H1 (cell line): ENCODE data around the gene PTPN12. TPM values are rescaled to one million over a fixed set of nuclear protein-coding genes. Genes with fewer than 3 reads are reported as not detected.

Experiments
- CTCF ChIA-PET: fragments of 300-600 bp; sonication (Branson Sonifier 250); formaldehyde crosslinking; loops from one replicate; lab custom pipeline; 2021; ENCODE audit not compliant: partially characterized antibody; lab: Charles Lee
- POLR2A ChIA-PET: fragments of 300-600 bp; sonication (Branson Sonifier 250); formaldehyde crosslinking; loops from one replicate; lab custom pipeline; 2021; ENCODE audit warnings: inconsistent platforms; ENCODE audit not compliant: partially characterized antibody; lab: Charles Lee
- DNase-seq, 2 experiments: peaks; one replicate each; pipeline versions ENCODE4 v3.0.0 to v3.0.0-alpha.2; 2010 to 2022; ENCODE audit warnings: low spot score in 2 of 2, low read depth in 1 of 2, mixed read lengths in 1 of 2
- FAIRE-seq: peaks from 2 replicates; lab custom pipeline; 2011; peaks lifted over from hg19 to GRCh38; lab: Jason Lieb, UNC
- H2AFZ ChIP-seq: 2 replicates; pipeline ENCODE4 v1.8.1; 2012; ENCODE audit warnings: low read length, inconsistent platforms
- H2AK5ac ChIP-seq: 2 replicates; pipeline ENCODE4 v1.6.1; 2013; ENCODE audit warnings: low read depth, low read length
- H2BK120ac ChIP-seq: replicated peaks from 2 replicates; pipeline ENCODE3; 2013; ENCODE audit warnings: low read depth, low read length, inconsistent platforms
- H2BK12ac ChIP-seq: 2 replicates; pipeline ENCODE4 v1.6.1; 2013; ENCODE audit warnings: low read depth, low read length
- H2BK15ac ChIP-seq: 2 replicates; pipeline ENCODE4 v1.6.1; 2013; ENCODE audit warnings: low read length
- H2BK20ac ChIP-seq: 2 replicates; pipeline ENCODE4 v1.6.1; 2013; ENCODE audit warnings: low read length
- H2BK5ac ChIP-seq: 2 replicates; pipeline ENCODE4 v1.6.1; 2013; ENCODE audit warnings: low read depth, low read length
- H3K14ac ChIP-seq: 2 replicates; pipeline ENCODE4 v1.6.1; 2013; ENCODE audit warnings: inconsistent platforms; ENCODE audit not compliant: insufficient read length
- H3K18ac ChIP-seq: 2 replicates; pipeline ENCODE4 v1.6.1; 2013; ENCODE audit warnings: low read length; ENCODE audit errors: extremely low read depth
- H3K23ac ChIP-seq: 2 replicates; pipeline ENCODE4 v1.6.1; 2013; ENCODE audit warnings: inconsistent platforms; ENCODE audit not compliant: insufficient read length
- H3K23me2 ChIP-seq: 2 replicates; pipeline ENCODE4 v1.6.1; 2013; ENCODE audit warnings: low read depth, low read length
- H3K27ac ChIP-seq: 2 replicates; pipeline ENCODE4 v1.6.1; 2011; ENCODE audit warnings: low read depth, low read length, inconsistent platforms
- H3K27me3 ChIP-seq, 4 experiments: replicated peaks in 1 of 4; 1 replicate in 1 of 4; 2 replicates in 3 of 4; pipeline versions ENCODE4 v1.6.1 to v1.8.1; 2011 to 2013; ENCODE audit warnings: low read length in 3 of 4, mild to moderate bottlenecking in 3 of 4, inconsistent platforms in 2 of 4, mixed read lengths in 2 of 4, moderate library complexity in 1 of 4; ENCODE audit not compliant: control insufficient read depth in 3 of 4, insufficient read depth in 3 of 4; ENCODE audit errors: extremely low read depth in 1 of 4
- H3K36me3 ChIP-seq, 4 experiments: 2 replicates each; pipeline versions ENCODE4 v1.6.1 to v1.8.1; 2011 to 2013; ENCODE audit warnings: mild to moderate bottlenecking in 4 of 4, low read length in 3 of 4, moderate library complexity in 2 of 4, control low read depth in 1 of 4, inconsistent platforms in 1 of 4; ENCODE audit not compliant: insufficient read depth in 4 of 4, control insufficient read depth in 2 of 4
- H3K4ac ChIP-seq: replicated peaks from 2 replicates; pipeline ENCODE3; 2013; ENCODE audit warnings: low read length, low read depth, mixed read lengths, inconsistent platforms; ENCODE audit not compliant: insufficient read length
- H3K4me1 ChIP-seq, 4 experiments: replicated peaks in 1 of 4; 1 replicate in 1 of 4; 2 replicates in 3 of 4; pipeline versions ENCODE4 v1.6.1 to v1.8.1; 2011 to 2013; ENCODE audit warnings: low read length in 3 of 4, inconsistent platforms in 2 of 4, mixed read lengths in 1 of 4; ENCODE audit not compliant: insufficient read depth in 4 of 4, control insufficient read depth in 3 of 4
- H3K4me2 ChIP-seq, 2 experiments: 2 replicates each; pipeline versions ENCODE4 v1.6.1 to v1.8.1; 2011 to 2013; ENCODE audit warnings: low read depth in 2 of 2, low read length in 2 of 2, control low read depth in 1 of 2, inconsistent platforms in 1 of 2, mild to moderate bottlenecking in 1 of 2; ENCODE audit not compliant: insufficient read depth in 1 of 2
- H3K4me3 ChIP-seq, 4 experiments: fragments of 200-600, 300-600 bp in 1 of 4; sonication (generic), shearing (Covaris generic), sonication (Bioruptor Twin) in 1 of 4; 2 replicates each; pipeline versions ENCODE4 v1.5.1 to v1.8.1; 2011 to 2016; ENCODE audit warnings: low read length in 4 of 4, low read depth in 3 of 4, control low read depth in 2 of 4, inconsistent platforms in 2 of 4, mild to moderate bottlenecking in 2 of 4, mixed read lengths in 1 of 4, moderate library complexity in 1 of 4; ENCODE audit not compliant: insufficient read depth in 2 of 4; ENCODE audit errors: extremely low read depth in 1 of 4
- H3K56ac ChIP-seq: replicated peaks from 2 replicates; pipeline ENCODE3; 2013; ENCODE audit warnings: low read depth, mild to moderate bottlenecking, mixed read lengths, low read length, inconsistent platforms; ENCODE audit not compliant: insufficient read length
- H3K79me1 ChIP-seq: 2 replicates; pipeline ENCODE4 v1.6.1; 2013; ENCODE audit warnings: low read depth, low read length, control low read depth
- H3K79me2 ChIP-seq, 2 experiments: 2 replicates each; pipeline versions ENCODE4 v1.6.1 to v1.8.1; 2012 to 2013; ENCODE audit warnings: low read length in 2 of 2, mild to moderate bottlenecking in 2 of 2, inconsistent platforms in 1 of 2; ENCODE audit not compliant: insufficient read depth in 2 of 2, control insufficient read depth in 1 of 2
- H3K9ac ChIP-seq, 4 experiments: replicated peaks in 1 of 4; 1 replicate in 1 of 4; 2 replicates in 3 of 4; pipeline versions ENCODE4 v1.6.1 to v1.8.1; 2011 to 2013; ENCODE audit warnings: low read depth in 3 of 4, low read length in 3 of 4, control low read depth in 2 of 4, mild to moderate bottlenecking in 2 of 4, moderate library complexity in 2 of 4, inconsistent platforms in 1 of 4; ENCODE audit errors: extremely low read depth in 1 of 4
- H3K9me3 ChIP-seq, 2 experiments: 2 replicates each; pipeline versions ENCODE4 v1.6.1 to v1.8.1; 2012 to 2013; ENCODE audit warnings: mild to moderate bottlenecking in 2 of 2, moderate library complexity in 2 of 2, control low read depth in 1 of 2, inconsistent platforms in 1 of 2, low read depth in 1 of 2, low read length in 1 of 2, mixed read lengths in 1 of 2; ENCODE audit not compliant: insufficient read depth in 2 of 2
- H4K20me1 ChIP-seq, 2 experiments: replicated peaks in 1 of 2; 2 replicates each; pipeline versions ENCODE3 to v1.8.1; 2011 to 2013; ENCODE audit warnings: inconsistent platforms in 2 of 2, low read length in 2 of 2, mild to moderate bottlenecking in 1 of 2; ENCODE audit not compliant: insufficient read depth in 2 of 2, control insufficient read depth in 1 of 2
- H4K5ac ChIP-seq: 2 replicates; pipeline ENCODE4 v1.6.1; 2013; ENCODE audit warnings: low read length, low read depth, mixed read lengths, inconsistent platforms; ENCODE audit not compliant: insufficient read length
- H4K8ac ChIP-seq: 2 replicates; pipeline ENCODE4 v1.8.0; 2013; ENCODE audit warnings: mild to moderate bottlenecking, moderate library complexity, low read length, inconsistent platforms; ENCODE audit not compliant: insufficient read depth; ENCODE audit errors: extremely low read depth
- H4K91ac ChIP-seq: replicated peaks from 2 replicates; pipeline ENCODE3; 2013; ENCODE audit warnings: low read length, mixed read lengths, inconsistent platforms; ENCODE audit not compliant: insufficient read length
- CBX5 ChIP-seq: fragments of 300-800, 300-1000 bp; sonication (generic); IDR thresholded peaks from 2 replicates; pipeline ENCODE4 v1.7.1; 2016; ENCODE audit warnings: antibody characterized with exemption, low read length, low read depth
- JUN ChIP-seq: IDR thresholded peaks from 2 replicates; pipeline ENCODE4 v1.6.1; 2011; ENCODE audit warnings: low read depth, mild to moderate bottlenecking, improper control_type of control experiment, low read length
- JUND ChIP-seq: IDR thresholded peaks from 2 replicates; pipeline ENCODE4 v1.6.1; 2011; ENCODE audit warnings: mild to moderate bottlenecking, improper control_type of control experiment, low read length
- SAP30 ChIP-seq: fragments of 300-600 bp; sonication (generic); IDR thresholded peaks from 2 replicates; pipeline ENCODE4 v1.7.1; 2012; ENCODE audit warnings: low read length, moderate library complexity, mild to moderate bottlenecking, inconsistent platforms; ENCODE audit not compliant: insufficient read depth, insufficient replicate concordance
- SIX5 ChIP-seq: IDR thresholded peaks from 2 replicates; pipeline ENCODE4 v1.6.1; 2011; ENCODE audit warnings: mild to moderate bottlenecking, low read depth, low read length
- SRF ChIP-seq: IDR thresholded peaks from 2 replicates; pipeline ENCODE4 v1.6.1; 2011; ENCODE audit warnings: mild to moderate bottlenecking, low read depth, low read length, moderate library complexity
- TAF7 ChIP-seq: optimal IDR thresholded peaks from 2 replicates; pipeline ENCODE3; 2011; ENCODE audit warnings: low read depth, mild to moderate bottlenecking, inconsistent platforms, low read length, moderate library complexity, borderline replicate concordance
- TBP ChIP-seq: IDR thresholded peaks from 2 replicates; pipeline ENCODE4 v1.6.1; 2011; ENCODE audit warnings: low read depth, low read length, improper control_type of control experiment
- TCF12 ChIP-seq: IDR thresholded peaks from 2 replicates; pipeline ENCODE4 v1.6.1; 2011; ENCODE audit warnings: low read depth, mild to moderate bottlenecking, low read length
- polyA plus RNA-seq, 7 experiments: library from polyadenylated mRNA; depleted of rRNA in 3 of 7; stranded (reverse) in 5 of 7; unstranded in 2 of 7; fragments of >200 nt in 5 of 7; fragments of 200-250 nt in 2 of 7; gene quantifications; 1 replicate in 5 of 7; 2 replicates in 1 of 7; 4 replicates in 1 of 7; pipeline versions ENCODE4 v1.2.1 to v1.2.3, GENCODE V29; 2011 to 2013; ENCODE audit warnings: missing spikeins in 2 of 7, mixed read lengths in 2 of 7
- total RNA-seq: library from RNA; stranded (reverse); fragmentation: NEBNext Ultra II Directional; extraction: Animal tissue kit (Norgen Biotek cat#: 25700); gene quantifications from 2 replicates; pipeline ENCODE4 v1.2.1, GENCODE V29; 2021

PTPN12 gene
- total and polyA plus RNA-seq, 2 of the 8 experiments (the other 6 are each of a cell fraction or from before 2014, with no cell fraction given), result 39.7 to 132 TPM

GRCh38 chr7:77504951-77505350, 32.1 kb upstream of the PTPN12 start:
- H3K9ac ChIP-seq, result no peak overlapping the region
- no peak for FAIRE-seq
- H3K27ac ChIP-seq, result no peak overlapping the region

More at GRCh38 chr7:77504951-77505350, 32.1 kb upstream of the PTPN12 start:
- Histone ChIP-seq H3K36me3 (no peaks in the 10 kb centered on the region), H3K4me2 (no peak overlapping the region), H3K4me1 (no peaks in the 10 kb centered on the region), H4K8ac (no peak overlapping the region), H4K20me1 (no peaks in the 10 kb centered on the region), H3K27me3 (no peaks in the 10 kb centered on the region), H2BK120ac (no peak overlapping the region), H3K23me2 (no peaks in the 10 kb centered on the region), H3K56ac (no peak overlapping the region), H3K4ac (no peak overlapping the region), H3K23ac (no peak overlapping the region), H3K18ac (no peak overlapping the region), H2AK5ac (no peak overlapping the region)
- CTCF ChIA-PET, result interaction anchor here (1.1 kb wide), 1 partner anchor 76 kb away, joined by 3 read pairs; no protein-coding TSS in a partner anchor
- TF ChIP-seq JUN, result no peak
- TF ChIP-seq TCF12, result no peak
- TF ChIP-seq SAP30, result no peak
- TF ChIP-seq JUND, result no peak
- TF ChIP-seq TBP, result no peak
- no peak for TF ChIP-seq SIX5
- no peak for TF ChIP-seq TAF7
- no peak for TF ChIP-seq CBX5
- no peak for TF ChIP-seq SRF
- TF ChIP-seq, all 59 proteins: peak for 0
- Histone ChIP-seq H3K79me1 (no peaks in the 10 kb centered on the region), H3K79me2 (no peaks in the 10 kb centered on the region), H3K4me3 (no peak overlapping the region), H3K14ac (no peak overlapping the region), H3K9me3 (peaks cover 0 to 5% of the 10 kb centered on the region in 2 experiments; a peak in 1 of 4 replicates), H2BK20ac (no peak overlapping the region), H2BK15ac (no peak overlapping the region), H2BK5ac (no peak overlapping the region), H4K91ac (no peak overlapping the region), H2AFZ (no peak overlapping the region), H2BK12ac (no peak overlapping the region), H4K5ac (no peak overlapping the region)
- DNase-seq, result no peak
- POLR2A ChIA-PET, result no interaction called here
